Subcutaneous abdominal adipose tissue (tissue), 5 donors: ENCODE results near the gene ZNF428.
"Not testable (repeated sequence)": the region's sequence is repeated elsewhere in the genome, so short reads cannot be mapped to it uniquely, and the experiment has no call there.

Source experiments
- H3K27ac ChIP-seq: one replicate; pipeline ENCODE4 v1.7.0; 2013; ENCODE audit warnings: low read depth, mild to moderate bottlenecking, inconsistent platforms, low read length, moderate library complexity
- H3K27me3 ChIP-seq, 5 donors: one replicate each; pipeline ENCODE4 v1.7.0; 2013; ENCODE audit warnings: low read length in 5 of 5, inconsistent platforms in 1 of 5; ENCODE audit not compliant: control insufficient read depth in 5 of 5, insufficient read depth in 4 of 5
- H3K36me3 ChIP-seq, 5 donors: one replicate each; pipeline ENCODE4 v1.7.0; 2013; ENCODE audit warnings: low read length in 5 of 5; ENCODE audit not compliant: control insufficient read depth in 5 of 5, insufficient read depth in 5 of 5
- H3K4me1 ChIP-seq, 5 donors: one replicate each; pipeline ENCODE4 v1.7.0; 2013; ENCODE audit warnings: low read length in 5 of 5, mild to moderate bottlenecking in 3 of 5, moderate library complexity in 1 of 5; ENCODE audit not compliant: control insufficient read depth in 5 of 5, insufficient read depth in 5 of 5
- H3K4me3 ChIP-seq, 5 donors: one replicate each; pipeline ENCODE4 v1.7.0; 2013; ENCODE audit warnings: low read length in 5 of 5, low read depth in 1 of 5
- H3K9ac ChIP-seq, 5 donors: one replicate each; pipeline ENCODE4 v1.7.0; 2013; ENCODE audit warnings: low read length in 5 of 5, mild to moderate bottlenecking in 4 of 5, moderate library complexity in 3 of 5
- H3K9me3 ChIP-seq, 5 donors: one replicate each; pipeline ENCODE4 v1.7.0; 2013; ENCODE audit warnings: low read length in 5 of 5; ENCODE audit not compliant: control insufficient read depth in 5 of 5
- donor health status: healthy.
- donor health status: healthy.
- donor health status: healthy.
- donor health status: healthy.
- donor health status: healthy.

The ZNF428 gene

DNA sequence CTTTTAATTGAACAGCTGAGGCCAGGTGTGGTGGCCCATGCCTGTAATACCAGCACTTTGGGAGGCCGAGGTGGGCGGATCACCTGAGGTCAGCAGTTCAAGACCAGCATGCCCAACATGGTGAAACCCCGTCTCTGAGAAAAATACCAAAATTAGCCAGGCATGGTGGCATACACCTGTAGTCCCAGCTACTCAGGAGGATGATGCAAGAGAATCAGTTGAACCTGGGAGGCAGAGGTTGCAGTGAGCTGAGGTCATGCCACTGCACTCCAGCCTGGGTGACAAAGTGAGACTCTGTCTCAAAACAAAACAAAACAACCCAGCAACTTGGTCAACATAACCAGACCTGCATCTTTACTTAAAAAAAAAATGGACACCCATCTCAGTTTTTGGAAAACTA is 32.4 kb downstream of the ZNF428 start:
- H3K27me3 ChIP-seq, H3K9me3 ChIP-seq, H3K9ac ChIP-seq, H3K4me3 ChIP-seq, H3K4me1 ChIP-seq, H3K27ac ChIP-seq: not testable (repeated sequence)
- peaks cover 0 to 32% (median 22%) of the 10 kb centered on the region in 5 donors for H3K36me3 ChIP-seq

DNA sequence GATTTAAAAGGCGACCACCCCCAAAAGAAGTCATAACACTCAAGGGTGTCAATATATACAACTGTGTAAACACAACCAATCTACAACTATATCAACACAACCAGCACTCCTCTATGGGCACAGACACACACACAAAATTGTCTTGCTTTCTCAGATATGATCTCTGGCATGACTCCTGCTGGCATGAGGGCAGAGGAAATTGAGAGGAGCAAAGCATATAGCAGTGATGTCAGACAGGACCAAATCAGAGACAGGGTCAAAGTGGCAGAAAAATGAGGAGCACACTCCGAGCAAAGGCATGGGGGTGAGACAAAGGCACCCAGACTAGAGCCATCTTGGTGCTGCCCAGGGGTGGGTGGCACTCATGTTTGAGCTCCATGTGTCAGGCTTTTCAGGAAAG is 33.1 kb downstream of the ZNF428 start:
- Histone ChIP-seq H3K27me3 (no peaks in the 10 kb centered on the region), H3K4me3 (no peak overlapping the region), H3K9me3 (no peaks in the 10 kb centered on the region), H3K9ac (no peak overlapping the region), H3K36me3 (peaks cover 0 to 26% (median 19%) of the 10 kb centered on the region in 5 donors), H3K4me1 (peaks cover 0 to 6% (median 2%) of the 10 kb centered on the region in 5 donors), H3K27ac (no peak overlapping the region)

DNA sequence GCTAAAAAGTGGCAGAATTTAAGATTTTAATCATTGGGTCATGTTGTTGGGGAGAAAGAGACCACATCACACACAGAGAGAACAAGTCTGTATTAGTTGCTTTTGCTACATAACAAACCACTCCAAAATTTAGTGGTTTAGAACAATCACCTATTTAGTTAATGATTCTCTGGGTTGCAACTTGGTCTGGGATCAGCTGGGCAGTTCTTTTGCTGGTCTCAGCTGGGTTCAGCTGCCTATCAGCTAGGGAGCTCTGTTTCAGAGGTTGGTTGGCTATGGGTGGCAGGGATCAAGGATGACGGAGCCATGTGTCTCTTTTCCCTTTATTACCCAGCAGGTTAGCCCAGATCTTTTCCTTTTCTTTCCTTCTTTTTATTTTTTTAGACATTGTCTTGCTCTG is 34.9 kb downstream of the ZNF428 start:
- H3K4me1 ChIP-seq = peaks cover 0 to 21% (median 17%) of the 10 kb centered on the region in 5 donors
- H3K4me3 ChIP-seq = no peak overlapping the region
- H3K9me3 ChIP-seq = no peaks in the 10 kb centered on the region
- no peak overlapping the region for H3K9ac ChIP-seq
- no peaks in the 10 kb centered on the region for H3K27me3 ChIP-seq
- H3K36me3 ChIP-seq = peaks cover 0 to 12% (median 7%) of the 10 kb centered on the region in 5 donors
- H3K27ac ChIP-seq = no peak overlapping the region

DNA sequence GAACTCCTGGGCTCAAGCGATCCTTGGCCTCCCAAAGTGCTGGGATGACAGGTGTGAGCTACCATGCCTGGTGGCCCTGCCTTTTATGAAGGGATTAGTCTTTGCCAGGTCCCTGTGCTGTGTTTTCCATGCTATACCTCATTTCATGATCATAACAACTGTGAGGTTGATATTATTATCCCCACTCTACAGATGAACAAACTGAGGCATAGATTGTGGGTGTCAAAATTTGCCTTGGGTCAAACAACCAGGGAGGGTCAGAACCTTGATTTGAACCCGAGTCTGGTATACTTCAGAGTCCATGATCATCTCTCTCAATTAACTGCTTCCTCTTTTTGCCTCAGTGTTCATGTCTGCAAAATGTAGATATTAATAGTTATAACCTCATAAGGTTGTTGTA is 36.9 kb downstream of the ZNF428 start:
- Histone ChIP-seq H3K36me3 (peaks cover 0 to 11% (median 5%) of the 10 kb centered on the region in 5 donors), H3K9me3 (no peaks in the 10 kb centered on the region), H3K4me1 (peaks cover 0 to 21% (median 17%) of the 10 kb centered on the region in 5 donors), H3K9ac (no peak overlapping the region), H3K27ac (no peak overlapping the region), H3K4me3 (no peak overlapping the region), H3K27me3 (no peaks in the 10 kb centered on the region)

DNA sequence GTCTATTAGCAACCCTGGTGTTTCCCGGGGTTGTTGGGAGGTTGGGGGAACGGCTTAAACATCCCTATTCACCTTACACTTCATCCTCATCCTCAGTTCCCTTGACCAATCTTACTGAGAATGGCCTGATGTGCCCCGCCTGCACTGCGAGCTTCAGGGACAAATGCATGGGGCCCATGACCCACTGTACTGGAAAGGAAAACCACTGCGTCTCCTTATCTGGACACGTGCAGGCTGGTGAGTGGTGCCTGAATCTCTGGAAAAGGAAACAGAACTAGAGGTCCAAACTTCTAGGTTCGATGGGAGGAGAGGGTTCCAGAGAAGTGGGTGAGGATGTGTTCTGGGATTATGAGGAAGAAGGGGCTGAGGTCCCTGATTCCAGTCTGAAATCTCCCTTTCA is 38.0 kb downstream of the ZNF428 start:
- H3K9me3 ChIP-seq = no peaks in the 10 kb centered on the region
- peaks cover 0 to 7% (median 2%) of the 10 kb centered on the region in 5 donors for H3K36me3 ChIP-seq
- H3K27ac ChIP-seq = no peak overlapping the region
- H3K4me1 ChIP-seq = peaks cover 0 to 21% (median 17%) of the 10 kb centered on the region in 5 donors
- H3K9ac ChIP-seq = peak overlapping the region in 3 of 5 donors; percentile 1 to 53 (median 26)
- no peaks in the 10 kb centered on the region for H3K27me3 ChIP-seq
- peak overlapping the region in 4 of 5 donors; percentile 64 to 77 (median 66) for H3K4me3 ChIP-seq

DNA sequence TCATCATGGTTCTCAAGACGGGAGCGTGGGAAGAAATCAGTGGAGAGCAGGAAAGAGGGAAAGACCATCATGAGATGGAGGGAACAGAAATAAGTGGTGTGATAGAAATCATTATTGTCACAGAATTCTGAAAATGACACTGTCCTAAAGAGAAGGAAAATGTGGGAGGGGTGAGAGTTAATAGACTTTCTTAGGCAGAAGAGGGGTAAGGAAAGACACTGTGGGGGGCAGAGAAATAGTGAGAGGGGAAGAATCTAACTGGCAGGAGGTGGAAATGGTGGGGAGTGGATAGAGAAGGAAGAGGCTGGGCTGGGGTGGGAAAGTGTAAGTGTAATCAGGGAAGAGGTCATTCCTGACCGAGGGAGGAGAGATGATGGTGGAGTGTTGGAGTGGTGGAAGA is 40.6 kb downstream of the ZNF428 start:
- Histone ChIP-seq H3K4me1 (peaks cover 5 to 37% (median 34%) of the 10 kb centered on the region in 5 donors), H3K9ac (no peak overlapping the region), H3K27ac (no peak overlapping the region), H3K27me3 (no peaks in the 10 kb centered on the region), H3K36me3 (no peaks in the 10 kb centered on the region), H3K4me3 (no peak overlapping the region), H3K9me3 (no peaks in the 10 kb centered on the region)

DNA sequence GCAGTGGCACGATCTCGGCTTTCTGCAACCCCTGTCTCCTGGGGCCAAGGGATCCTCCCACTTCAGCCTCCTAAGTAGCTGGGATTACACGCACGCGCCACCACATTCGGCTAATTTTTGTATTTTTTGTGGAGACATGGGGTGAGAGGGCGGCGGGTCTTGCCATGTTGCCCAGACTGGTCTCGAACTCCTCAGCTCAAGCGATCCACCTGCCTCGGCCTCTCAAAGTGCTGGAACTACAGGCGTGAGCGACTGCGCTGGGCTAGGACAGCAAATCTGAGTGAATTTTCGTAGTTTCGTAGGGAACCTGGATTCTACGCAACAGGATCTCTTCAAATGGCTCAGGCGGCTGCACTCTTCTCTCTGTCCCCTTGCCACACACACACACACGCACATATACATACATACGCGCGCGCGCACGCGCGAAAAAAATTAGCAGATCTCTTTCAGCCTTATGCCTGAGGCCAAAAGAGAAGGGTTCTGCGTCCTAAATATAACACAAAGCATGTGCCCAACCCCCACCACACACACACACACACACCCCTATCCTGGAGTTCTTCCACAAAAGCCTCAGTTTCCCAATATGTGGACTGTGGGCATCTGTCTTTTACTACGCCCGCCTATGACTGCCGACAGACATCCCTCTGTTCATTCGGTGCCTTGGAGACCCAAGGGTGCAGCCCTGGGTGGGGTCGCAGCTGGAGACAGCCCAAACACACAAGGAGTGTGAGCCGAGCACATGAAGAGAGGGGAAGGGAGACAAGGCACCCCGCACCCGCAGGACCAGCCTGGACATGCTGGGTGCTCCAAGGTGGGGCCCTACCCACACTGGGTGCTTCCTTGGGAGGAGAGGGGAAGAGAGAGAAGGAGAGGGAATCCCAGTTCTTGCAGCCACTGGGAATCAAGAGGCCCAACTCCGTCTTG is 43.2 kb downstream of the ZNF428 start:
- H3K9ac ChIP-seq = no peak overlapping the region
- H3K27ac ChIP-seq = no peak overlapping the region
- H3K4me3 ChIP-seq = peak overlapping the region; percentile 39 to 95 (median 88)

DNA sequence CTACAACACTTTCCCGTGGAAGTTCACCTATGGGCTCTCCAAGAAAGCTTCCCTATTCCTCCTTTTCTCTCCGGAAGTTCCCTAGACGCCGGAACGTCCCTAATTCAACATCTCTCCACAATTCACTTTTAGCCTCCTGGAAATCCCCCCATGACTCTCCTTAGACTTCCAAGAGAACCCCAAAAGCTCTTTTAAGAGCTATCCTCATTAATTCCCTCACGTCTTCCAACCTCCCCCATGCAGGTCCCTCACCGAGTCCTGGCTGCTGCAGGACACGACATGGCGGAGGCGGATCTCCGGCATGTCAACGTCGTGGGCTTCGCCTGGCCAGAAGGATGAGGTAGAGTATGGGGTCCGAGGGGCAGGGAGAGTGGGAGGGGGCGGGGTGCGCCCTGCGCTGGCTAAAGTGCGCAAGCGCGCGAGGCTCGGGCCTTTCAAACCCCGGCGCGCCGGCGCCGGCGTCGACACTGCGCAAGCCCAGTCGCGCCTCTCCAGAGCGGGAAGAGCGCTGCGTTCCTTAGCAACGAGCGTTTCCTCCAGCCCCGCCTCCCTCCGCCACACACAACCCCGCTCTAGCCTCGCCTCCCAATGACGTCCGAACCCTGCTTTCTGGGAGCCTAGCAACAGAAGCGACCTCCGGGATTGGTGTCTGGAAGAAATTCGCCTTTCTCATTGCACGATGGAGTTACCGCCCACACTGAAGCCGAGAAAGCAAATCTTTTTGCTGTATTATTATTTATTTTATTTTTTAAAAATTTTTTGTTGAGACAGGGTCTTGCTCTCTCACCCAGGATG is 44.1 kb downstream of the ZNF428 start, which contains the start of the genes PINLYP and XRCC1:
Gene PINLYP (plus strand): TSS at position 646 of the 795 bp plus-strand sequence. CDS start 1,391 bp downstream, outside the sequence.
Gene XRCC1 (minus strand): TSS at position 372 of the 795 bp plus-strand sequence. CDS start 69 bp downstream, at position 303.
- Histone ChIP-seq H3K27me3 (no peaks in the 10 kb centered on the region), H3K9ac (peak within 1 kb of the TSS; percentile 89 to 96 (median 93))

More for the DNA sequence above, 43.2 kb downstream of the ZNF428 start:
- peaks cover 5 to 36% (median 30%) of the 10 kb centered on the region in 5 donors for H3K4me1 ChIP-seq
- H3K36me3 ChIP-seq = peaks cover 2 to 8% (median 6%) of the 10 kb centered on the region in 5 donors
- no peaks in the 10 kb centered on the region for H3K27me3 ChIP-seq
- H3K9me3 ChIP-seq = no peaks in the 10 kb centered on the region

DNA sequence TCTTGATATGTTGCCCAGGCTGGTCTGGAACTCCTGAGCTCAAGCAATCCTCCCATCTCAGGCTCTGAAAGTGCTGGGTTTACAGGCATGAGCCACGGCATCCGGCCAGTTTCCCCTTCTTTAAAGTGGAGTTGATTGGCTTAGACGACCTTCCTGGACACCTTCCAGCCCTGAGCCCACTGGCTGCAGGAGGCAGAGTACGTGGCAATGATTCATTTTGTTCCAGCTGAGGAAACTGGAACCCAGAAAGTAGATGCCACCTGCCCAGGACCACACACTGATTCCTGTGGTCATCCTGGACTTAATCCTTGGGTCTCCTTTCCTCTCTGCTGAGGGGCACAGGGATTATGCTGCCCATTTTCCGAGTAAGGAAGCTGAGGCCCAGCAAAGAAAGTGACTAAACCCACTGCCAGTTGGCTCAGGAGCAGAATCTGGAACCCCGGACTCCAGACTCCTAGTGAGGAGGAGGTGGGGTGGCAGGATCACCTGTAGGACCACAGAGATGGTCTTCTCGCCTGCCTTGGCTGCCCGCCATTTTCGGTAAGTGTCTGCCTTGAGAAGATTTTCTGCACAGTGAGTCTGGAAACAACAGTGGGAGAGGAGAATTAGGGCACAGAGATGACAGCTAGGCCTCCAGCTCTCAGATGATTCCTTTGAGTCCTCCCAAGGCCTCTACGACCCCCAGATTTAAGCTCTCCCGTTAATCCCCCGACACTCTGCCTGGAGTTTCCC is 44.8 kb downstream of the ZNF428 start:
- H3K9me3 ChIP-seq = no peaks in the 10 kb centered on the region
- H3K4me3 ChIP-seq = peak overlapping the region; percentile 81 to 95 (median 89)
- peaks cover 5 to 22% (median 17%) of the 10 kb centered on the region in 5 donors for H3K4me1 ChIP-seq
- H3K9ac ChIP-seq = peak overlapping the region; percentile 89 to 96 (median 93)
- peak overlapping the region; percentile 84 for H3K27ac ChIP-seq
- H3K36me3 ChIP-seq = peaks cover 2 to 17% (median 9%) of the 10 kb centered on the region in 5 donors
- H3K27me3 ChIP-seq = no peaks in the 10 kb centered on the region

More for the DNA sequence above, 44.1 kb downstream of the ZNF428 start, which contains the start of the genes PINLYP and XRCC1:
- Histone ChIP-seq H3K9me3 (no peaks in the 10 kb centered on the region), H3K27ac (peak within 1 kb of the TSS; percentile 84), H3K4me3 (peak within 1 kb of the TSS; percentile 81 to 95 (median 89)), H3K36me3 (peaks cover 2 to 14% (median 6%) of the 10 kb centered on the region in 5 donors), H3K4me1 (peaks cover 5 to 29% (median 23%) of the 10 kb centered on the region in 5 donors)
